ENCODE results near the gene ZNF354C.

DNA sequence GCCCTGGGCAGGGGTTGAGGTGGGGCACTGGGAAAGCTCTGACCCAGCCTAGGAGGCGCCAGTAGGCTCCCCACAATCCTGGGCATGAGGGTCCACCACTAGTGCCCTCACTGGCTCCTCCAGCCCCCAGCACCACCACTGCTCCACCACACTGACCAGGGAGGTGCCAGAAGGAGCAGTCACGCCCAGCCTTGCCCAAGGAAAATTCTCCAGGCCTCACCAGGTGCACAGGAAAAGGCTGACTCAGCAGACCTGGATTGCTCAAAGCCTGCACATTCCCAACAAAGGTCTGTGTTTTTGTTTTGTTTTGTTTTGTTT, 62.9 kb downstream of the ZNF354C start:
- TF ChIP-seq, protein P1, sequence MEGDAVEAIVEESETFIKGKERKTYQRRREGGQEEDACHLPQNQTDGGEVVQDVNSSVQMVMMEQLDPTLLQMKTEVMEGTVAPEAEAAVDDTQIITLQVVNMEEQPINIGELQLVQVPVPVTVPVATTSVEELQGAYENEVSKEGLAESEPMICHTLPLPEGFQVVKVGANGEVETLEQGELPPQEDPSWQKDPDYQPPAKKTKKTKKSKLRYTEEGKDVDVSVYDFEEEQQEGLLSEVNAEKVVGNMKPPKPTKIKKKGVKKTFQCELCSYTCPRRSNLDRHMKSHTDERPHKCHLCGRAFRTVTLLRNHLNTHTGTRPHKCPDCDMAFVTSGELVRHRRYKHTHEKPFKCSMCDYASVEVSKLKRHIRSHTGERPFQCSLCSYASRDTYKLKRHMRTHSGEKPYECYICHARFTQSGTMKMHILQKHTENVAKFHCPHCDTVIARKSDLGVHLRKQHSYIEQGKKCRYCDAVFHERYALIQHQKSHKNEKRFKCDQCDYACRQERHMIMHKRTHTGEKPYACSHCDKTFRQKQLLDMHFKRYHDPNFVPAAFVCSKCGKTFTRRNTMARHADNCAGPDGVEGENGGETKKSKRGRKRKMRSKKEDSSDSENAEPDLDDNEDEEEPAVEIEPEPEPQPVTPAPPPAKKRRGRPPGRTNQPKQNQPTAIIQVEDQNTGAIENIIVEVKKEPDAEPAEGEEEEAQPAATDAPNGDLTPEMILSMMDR (conservative IDR thresholded peaks at IDR 0.05; ENCODE audit: low read length), result no peak
- no peak for TF ChIP-seq EZH2phosphoT487 (IDR thresholded peaks at IDR 0.05; ENCODE audit: borderline replicate concordance, low read depth, low read length)
